Measurements from ENCODE around the gene SERPINH1.
"Not testable (repeated sequence)": the region's sequence is repeated elsewhere in the genome, so short reads cannot be mapped to it uniquely, and the experiment has no call there.

The SERPINH1 gene

DNA sequence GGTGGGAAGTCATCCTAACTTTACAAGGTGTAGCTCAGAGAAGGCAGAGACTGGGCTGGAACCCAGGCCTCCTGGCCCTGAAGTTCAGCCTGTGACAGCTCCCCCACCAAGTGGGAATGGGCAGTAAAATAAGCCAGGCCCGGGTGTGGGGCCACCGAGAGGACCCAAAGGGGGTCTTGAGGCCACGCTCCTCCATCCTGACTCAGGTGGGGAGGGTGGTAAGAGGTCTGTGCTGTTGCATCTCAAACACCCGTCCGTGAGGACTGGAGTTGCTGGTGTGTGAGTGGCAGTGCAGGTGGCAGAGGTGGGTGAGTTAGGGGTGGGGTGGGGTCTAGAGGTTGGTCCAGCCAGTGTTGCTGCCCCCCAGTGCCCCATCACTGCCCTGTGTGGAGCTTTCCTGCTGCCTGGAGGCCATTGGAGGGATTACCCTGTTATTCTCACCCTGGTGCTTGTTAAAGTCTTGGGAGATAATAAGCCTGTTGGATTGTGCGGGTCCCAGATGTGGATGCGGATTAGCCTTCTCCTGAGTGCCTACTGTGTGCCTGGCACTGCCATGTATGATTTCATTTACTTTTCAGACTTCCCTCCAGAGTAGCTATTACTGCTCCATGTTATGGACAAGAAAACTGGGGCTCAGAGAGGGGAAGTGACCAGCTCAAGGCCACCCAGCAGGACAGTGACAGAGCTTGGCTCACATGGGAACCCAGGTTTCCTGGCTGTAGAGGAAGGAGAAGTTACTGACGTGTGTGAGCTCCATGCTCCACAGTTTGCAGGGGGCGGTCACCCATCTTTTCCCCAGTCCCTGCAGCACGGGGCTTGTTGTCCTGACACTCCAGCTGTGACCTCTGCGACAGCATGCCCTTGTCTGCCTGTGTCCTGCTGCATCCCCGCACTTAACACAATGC lies 12.9 kb downstream of the SERPINH1 start:
- DNase-seq (ENCODE audit: low spot score): no peak

DNA sequence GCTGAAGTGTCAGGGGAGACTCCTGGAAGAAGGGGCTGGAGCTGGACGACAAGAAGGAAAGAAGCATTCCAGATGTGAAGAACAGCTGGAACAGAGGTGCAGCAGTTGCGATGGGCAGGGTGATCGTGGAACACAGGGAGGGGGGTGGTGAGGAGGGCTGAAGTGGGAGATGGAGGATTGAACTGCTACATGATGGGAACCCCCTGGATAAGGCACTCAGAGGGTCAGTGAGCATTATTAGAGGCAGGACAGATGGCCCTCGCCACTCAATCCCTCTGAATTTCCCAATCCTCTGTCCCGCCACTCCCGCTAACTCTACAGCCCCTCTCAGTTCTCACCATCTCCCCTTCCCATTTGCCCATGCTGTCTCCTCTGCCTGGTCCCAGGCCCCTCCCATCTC lies 14.0 kb downstream of the SERPINH1 start:
- no peak for DNase-seq (ENCODE audit: low spot score)

DNA sequence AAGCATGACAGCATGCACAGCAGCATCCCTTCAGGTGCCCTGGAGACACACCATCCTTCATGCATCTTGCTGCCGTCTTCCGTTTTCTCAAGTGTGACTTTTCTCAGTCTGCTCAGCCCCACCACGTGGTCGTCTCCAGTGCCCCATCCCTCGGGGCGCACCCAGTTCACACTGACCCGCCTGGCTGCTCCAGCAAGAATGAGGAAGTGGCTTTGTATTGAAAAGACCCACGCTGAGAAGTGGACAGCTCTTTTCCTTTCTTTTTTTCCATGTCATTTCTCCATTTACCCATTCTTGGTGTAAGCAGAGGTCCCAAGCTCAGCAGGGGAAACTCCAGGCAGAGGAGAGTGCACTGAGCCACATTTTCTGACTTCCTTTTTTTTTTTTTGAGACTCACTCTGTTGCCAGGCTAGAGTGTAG lies 14.5 kb downstream of the SERPINH1 start:
- no peak for DNase-seq (ENCODE audit: low spot score)

DNA sequence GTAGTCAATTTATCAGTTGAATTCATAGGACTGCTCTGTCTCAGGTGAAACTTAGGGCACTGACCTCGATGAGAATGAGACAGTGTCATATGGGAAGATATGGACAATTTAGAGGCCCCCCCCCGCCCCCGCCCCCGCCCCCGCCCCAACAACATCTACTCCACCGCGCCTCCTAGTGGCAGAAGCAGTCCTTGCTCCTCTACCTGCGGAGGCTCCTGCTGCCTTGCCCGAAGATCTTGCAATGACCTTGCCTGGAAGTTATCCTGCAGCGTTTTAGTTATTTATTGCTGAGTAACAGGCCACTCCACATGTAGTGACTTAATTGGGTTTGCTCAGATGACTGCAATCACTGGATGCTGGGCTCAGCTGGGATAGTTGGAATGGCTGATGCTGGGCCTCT lies 15.2 kb downstream of the SERPINH1 start:
- peak; percentile 59 for DNase-seq (ENCODE audit: low spot score)

DNA sequence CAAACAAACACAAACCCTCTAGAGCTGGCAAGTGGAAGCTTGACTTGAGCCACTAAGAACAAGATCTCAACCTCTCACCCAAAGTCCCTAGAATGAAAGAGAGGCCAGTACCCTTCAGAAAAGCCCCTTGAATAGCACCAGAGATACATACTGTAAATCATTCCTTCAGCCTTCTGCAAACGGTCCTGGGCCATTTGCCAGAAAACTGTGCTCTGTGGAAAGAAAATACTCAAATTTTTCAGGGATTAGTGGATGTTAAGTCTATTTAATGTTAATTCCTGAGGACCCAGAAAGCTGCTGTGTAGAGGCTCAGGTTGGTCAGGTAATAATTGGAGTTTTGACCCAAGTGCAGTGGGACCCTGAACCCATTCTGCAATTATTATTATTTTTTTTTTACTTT lies 16.9 kb downstream of the SERPINH1 start:
- no peak for DNase-seq (ENCODE audit: low spot score)

DNA sequence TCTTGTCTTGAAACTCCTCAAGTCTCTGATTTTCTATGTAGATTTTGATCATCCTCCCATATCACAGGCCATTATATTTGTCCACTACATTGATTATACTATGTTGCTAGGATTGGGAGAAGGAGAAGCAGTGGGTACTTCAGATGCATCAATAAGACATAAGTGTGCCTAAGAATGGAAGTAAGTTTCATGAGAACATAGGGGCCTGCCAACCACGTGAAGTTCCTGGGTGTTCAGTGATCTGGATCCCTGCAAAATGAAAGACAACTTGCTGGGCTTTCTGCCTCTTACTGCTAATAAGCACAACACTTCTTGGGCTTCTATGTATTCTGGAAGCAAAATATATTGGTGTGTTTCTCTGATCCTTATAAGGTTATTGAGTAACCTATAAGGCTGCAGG lies 17.8 kb downstream of the SERPINH1 start:
- DNase-seq (ENCODE audit: low spot score): no peak

DNA sequence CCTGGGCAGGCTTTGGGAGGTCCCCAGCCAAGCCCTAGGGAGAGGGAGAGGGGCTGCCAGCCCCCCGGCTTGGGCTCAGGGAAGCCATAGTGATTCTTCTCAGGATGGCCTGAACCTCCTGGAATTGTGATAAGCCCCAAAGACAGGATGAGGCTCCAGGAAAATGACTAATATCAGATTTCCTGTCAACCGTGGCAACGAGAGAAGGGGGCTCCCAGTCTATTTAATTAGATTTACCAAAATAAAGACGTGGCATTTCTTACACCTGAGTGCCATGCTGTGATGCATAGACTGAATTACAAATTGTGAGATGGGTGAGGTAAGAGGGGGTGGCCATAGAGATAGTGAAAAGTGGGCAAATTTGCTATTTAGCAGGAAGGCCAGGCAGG lies 20.4 kb downstream of the SERPINH1 start:
- no peak for DNase-seq (ENCODE audit: low spot score)

DNA sequence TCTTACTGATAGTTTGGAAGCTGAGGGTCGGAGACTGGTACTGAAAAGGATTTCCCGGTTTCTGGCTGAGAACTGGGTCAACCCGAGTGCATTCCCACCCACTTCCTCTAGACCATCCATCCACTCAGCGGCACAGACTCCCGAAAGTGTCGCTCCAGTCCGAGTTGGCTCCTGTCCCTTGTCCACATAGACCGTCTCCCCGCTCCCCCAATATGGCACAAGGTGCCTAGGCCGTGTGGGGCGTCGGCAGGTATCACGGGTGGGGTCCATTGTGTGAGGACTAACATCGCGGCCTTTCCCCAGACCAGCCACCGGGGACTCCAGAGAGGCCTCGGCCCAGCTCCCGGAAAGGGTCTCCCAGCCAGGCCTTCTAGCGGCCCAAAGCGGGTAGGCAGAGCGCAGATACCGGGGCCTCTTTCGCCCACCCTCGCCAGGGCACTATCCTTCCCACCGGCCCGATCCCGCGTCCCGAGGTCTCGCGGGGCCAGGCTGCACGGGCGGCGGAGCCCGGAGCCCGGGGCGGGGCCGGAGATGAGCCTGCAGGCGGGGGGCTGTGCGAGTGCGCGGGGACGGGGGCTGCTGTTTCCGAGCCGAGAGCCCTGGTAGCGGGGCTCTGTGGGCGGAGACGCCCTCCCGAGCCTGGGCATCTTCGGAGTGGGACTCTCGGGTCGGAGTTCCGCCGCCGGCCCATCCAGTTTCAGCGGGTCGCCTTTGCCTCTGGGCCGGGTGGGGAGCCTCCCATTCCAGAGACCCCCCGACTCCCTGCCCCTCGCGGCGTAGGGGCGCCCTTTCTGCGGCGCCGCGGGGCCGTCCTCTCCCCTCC lies 21.1 kb downstream of the SERPINH1 start:
- peak; percentile 84 for DNase-seq (ENCODE audit: low spot score)

DNA sequence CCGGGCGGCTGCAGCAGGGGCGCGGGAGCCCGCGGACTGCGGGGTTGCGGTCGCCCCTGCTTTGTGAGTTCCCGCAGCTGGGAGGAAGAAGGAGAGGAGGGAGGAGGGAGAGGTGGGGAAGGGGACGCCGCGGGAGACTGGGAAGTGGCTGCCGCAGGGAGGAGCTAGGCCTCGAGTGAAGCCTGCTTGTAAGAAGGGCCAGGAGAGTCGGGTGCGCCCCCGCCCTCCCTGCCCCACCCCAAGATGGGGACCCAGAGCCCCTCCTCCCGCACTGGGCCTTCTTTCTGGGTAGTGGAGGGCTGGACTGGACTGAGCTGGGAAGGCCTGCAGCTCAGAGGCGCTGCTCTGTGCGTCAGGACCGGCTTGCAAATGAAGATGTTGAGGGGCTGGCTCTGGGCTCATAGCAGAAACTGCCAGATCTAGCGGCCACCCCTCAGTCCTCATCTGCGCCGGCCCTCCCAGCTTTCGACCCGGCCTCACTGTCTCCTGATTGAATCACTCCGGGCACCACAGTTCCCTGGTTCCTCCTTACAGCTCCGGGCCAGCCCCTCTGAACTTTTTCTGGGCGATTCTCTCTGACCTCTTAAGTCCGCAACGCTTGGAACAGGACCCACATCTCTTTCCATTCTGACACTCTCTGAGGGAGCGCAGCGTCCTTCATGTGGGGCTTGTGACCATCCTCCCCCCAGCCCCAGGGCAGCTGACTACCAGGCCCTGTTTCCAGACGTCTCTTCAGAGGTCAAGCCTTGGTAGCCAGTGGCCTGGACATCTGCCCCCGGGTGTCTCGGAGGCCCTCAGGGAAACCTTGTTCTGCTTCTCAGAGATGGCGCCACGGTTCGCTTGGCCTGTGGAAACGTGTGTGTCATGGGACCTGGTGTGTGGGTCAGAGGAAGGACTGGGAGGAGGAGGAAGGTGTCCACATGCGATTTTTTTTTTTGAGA lies 21.9 kb downstream of the SERPINH1 start:
- peak; percentile 38 for DNase-seq (ENCODE audit: low spot score)

DNA sequence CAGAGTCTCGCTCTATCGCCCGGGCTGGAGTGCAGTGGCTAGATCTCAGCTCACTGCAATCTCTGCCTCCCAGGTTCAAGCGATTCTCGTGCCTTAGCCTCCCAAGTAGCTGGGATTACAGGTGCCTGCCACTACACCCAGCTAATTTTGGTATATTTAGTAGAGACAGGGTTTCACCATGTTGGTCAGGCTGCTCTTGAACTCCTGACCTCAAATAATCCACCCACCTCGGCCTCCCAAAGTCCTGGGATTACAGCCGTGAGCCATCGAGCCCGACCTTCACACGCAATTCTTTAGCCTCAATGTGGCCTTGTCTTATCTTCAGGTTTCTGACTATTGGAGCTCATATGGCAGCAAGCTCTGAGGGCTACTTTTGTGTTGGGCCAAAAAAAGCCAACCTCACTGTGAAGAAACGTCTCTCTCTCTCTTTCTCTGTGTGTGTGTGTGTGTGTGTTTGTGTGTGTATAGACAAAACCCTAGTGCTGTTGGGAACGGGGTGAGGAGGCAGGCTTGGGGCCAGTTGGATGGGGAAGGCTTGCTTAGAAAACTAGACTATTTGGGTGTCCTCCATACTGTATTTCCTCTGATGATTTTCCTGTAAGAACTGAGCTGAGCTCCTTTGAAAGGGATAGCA lies 22.7 kb downstream of the SERPINH1 start:
- not testable (repeated sequence) for DNase-seq (ENCODE audit: low spot score)

DNA sequence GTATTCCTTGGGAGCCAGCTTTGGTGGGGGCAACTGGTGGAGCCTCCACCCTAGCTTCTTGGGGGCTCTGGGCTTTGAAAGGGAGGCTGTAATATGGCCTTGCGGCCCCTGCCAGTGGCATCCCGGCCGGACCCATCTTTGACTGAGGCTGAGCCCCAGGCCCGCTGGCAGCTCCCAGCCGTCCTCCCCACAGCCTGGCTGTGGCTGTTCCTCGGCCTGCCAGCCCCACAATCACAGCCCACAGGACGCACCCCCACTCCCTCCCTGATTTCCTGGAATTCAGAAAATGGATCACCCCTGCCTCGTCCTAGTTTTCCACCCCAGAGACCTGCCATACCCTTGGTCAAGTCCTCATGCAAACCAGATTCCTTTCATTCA lies 23.2 kb downstream of the SERPINH1 start:
- DNase-seq (ENCODE audit: low spot score): no peak

DNA sequence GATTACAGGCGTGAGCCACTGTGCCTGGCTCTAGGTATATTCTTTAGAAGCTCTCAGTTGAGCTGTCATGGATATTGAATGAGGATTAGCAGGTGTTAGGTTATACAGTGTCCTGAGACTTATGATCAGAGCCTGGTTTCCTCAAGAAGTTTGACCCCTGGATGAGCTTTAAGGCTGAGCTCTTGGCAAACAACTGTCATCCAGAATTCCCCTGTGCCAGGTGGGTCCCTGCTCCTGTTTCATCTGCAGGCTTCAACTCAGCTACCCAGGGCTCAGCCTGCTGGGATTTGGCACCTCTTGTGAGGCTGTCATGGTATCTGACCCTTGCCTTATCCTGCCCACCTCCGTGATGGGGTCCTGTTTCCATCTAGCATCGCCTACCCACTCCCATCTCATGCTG lies 24.3 kb downstream of the SERPINH1 start:
- no peak for DNase-seq (ENCODE audit: low spot score)

DNA sequence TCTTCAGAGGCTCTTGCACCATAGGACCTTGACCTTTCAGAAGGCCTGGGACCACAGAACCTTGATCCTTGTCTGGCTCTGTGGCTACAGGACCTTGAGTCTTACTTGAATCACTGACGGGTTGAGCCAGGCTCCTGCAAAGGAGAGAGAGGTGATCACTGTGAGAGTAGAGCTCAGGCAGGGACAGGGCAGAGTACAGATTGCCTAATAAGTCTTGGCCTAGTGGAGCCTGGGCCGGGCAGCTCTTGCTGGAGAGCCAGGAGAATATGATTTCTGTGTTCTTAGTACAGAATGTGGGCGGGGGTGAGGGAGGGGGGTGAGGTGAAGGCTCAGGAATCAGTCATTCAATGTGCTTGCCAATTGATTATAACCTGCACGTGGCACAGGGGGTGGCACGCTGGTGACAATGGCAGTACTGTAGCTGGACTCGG lies 26.0 kb downstream of the SERPINH1 start:
- peak; percentile 66 for DNase-seq (ENCODE audit: low spot score)

DNA sequence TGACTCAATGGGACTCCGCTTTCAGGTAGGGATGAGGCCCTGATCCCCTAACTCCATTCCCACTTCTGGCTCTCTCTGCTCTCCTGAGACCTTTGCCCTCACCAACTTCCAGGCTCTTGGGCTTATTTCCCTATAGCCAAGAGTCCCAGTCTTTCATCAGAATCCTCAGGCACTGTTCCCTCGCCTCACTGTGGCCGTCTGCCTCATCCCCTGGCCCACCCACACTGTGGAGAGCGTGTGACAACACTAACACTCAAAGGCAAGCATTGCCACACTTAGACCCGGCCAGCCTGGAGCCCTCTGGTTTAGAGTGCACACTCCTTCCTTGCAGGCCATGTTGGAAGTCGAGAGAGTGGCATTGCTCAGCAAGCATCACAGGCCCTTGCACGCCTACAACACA lies 27.0 kb downstream of the SERPINH1 start:
- no peak for DNase-seq (ENCODE audit: low spot score)

DNA sequence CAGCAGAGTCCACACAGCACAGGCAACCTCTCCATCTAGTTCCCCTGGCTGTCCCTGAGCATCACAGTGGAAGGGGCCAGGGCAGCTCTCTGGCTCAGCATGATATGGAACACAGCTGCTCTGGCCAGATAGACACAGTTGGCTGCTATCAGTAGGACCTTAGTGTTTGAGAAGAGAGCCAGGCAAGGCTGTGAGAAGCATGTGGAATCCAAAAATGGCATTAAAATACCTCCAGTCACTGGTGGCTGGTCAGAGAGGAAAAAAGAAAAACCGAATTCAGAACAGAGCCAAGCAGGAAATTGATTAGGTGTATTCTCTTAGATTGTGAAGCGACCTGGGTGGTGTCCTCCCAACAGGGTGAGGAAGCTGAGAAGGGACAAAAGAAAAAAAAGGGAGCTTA lies 27.9 kb downstream of the SERPINH1 start:
- no peak for DNase-seq (ENCODE audit: low spot score)

DNA sequence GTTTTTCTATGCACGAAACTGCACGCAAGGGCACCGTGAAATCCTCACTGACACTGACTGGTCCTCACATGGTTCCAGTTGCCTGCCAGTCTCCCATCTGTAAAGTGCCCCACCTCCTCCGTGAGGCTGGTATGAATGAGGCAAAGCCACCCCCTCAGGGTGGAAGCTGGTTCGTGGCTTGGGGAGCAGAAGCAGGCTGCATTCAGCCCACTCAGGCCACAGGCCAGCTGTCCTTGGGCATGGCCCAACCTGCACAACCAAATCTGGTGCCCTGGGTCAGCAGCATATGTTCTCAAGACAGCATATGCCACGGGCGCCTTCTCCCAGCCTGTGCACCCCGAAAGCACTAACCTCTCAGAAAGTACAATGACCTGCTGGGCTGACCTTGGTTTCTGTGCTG lies 29.3 kb downstream of the SERPINH1 start:
- no peak for DNase-seq (ENCODE audit: low spot score)

DNA sequence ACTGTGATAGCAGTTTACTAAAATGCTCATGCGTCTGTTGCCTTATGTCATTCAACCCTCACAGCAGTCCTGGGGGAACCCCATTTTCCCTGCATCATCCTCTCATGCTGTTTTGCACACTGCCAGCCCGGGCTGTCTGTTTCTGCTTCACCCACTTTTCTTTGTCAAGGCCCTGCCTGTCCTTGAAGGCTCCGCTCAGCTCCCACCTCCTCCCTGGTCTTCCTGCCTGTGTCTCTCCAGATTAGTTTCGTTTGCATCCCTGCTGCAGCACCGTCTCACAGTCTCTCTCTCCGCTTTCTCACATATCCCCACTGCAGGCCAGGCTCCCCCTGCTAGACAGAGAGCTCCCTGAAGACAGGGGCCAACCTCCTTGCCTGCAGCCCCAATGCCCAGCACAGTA lies 29.9 kb downstream of the SERPINH1 start:
- no peak for DNase-seq (ENCODE audit: low spot score)

DNA sequence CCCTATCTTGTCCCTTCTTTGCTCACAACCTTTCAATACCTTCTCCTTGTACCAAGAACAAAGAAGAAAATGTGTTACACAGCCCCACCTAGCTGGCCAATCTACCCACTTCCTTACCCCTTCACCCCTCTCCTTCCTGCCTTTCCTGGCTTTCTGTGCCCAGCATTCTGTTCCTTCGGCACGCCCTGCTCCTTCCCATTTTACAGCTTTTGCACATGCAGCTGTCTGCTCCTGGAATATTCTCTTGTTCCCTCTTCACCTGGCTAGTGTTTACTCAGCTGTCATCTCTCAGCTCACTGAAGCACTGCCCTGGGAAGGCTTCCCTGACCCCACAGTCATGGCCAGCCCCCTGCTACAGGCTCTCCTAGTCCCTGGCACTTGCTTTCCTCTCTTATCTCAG lies 30.7 kb downstream of the SERPINH1 start:
- DNase-seq (ENCODE audit: low spot score): no peak

DNA sequence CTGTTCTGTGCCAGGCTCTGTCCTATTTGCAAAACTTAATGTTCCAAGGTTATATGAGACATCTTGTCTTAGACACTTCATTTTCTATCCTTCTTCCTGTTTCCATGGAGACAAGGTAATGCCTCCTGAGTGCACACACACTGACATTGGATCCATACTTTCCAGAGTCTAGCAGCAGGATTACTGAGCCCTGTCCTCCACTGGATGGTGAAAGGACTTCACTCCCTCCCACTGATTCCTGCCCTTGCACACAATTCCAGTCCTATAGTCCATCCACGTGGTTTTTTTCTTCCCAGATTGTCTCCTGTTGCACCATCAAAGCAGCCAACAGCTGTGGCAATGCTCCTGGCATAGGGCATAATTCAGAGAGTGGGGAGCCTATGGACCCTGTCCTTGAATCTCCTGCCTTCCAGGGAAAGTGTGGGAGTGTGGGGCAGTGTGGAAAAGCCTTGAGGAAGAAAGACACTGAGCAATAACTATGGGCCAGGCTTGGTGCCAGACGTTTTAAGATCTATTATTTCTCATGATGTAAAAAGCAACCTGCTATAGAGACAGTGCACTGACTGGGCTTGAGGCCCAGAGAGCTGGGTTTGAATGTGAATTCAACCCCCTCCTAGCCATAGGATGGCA lies 31.3 kb downstream of the SERPINH1 start:
- no peak for DNase-seq (ENCODE audit: low spot score)

DNA sequence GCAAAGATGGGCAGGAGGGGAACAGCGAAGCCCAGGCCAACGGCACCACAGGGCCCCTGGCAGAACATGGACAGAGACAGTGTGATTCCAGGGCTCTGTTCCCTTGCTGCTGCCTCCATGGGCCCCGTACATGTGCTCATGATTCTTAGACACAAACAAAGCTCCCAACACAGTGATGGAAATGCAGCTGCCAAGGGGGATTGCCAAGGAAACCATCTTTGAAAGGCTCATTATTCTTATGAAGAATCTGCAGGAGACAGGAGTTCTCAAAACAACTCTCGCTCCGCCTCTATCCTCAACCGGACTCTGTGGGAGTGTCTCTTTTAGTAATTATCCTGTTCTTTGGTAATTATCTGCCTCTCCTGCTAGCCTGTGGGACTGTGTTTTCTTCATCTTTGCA lies 32.2 kb downstream of the SERPINH1 start:
- no peak for DNase-seq (ENCODE audit: low spot score)

DNA sequence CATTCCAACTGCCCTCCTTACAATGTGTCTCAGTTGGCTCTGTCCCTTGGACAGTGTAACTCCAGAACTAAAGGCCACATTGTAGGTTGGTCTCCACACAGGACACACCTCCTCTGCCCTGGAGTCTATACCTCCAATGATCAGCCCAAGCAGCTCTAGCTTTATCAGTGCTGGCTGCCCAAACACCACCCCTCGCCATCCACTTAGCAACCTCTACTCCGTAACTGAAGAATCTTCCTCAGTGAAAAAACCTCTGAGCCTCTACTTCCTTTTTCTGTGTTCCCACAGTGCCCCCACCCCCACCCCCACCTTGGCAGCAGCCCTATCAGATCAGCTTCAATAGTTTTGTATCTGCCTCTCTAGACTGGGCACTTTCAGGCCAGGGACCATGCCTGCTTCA lies 33.4 kb downstream of the SERPINH1 start:
- no peak for DNase-seq (ENCODE audit: low spot score)
